Mammary epithelial cell (primary cell): ENCODE data around the gene LIPA.

Experiments
- CTCF ChIP-seq, 2 donors: IDR thresholded peaks in 1 of 2; conservative IDR thresholded peaks in 1 of 2; 2 replicates each; pipeline ENCODE4 v1.5.1; 2011 to 2012; ENCODE audit warnings: inconsistent platforms in 2 of 2, low read length in 2 of 2, mild to moderate bottlenecking in 2 of 2, control low read depth in 1 of 2, low read depth in 1 of 2; ENCODE audit not compliant: insufficient read depth in 1 of 2; ENCODE audit errors: extremely low read depth in 1 of 2
- EZH2 ChIP-seq: IDR thresholded peaks from 2 replicates; pipeline ENCODE4 v1.6.1; 2012; ENCODE audit warnings: low read length, inconsistent platforms, borderline replicate concordance

GRCh38 chr10:89183571-89183970 is 68.0 kb downstream of the LIPA start:
- TF ChIP-seq CTCF (conservative IDR thresholded peaks at IDR 0.05 in 1 of 2, IDR thresholded peaks at IDR 0.05 in 1 of 2; ENCODE audit: extremely low read depth in 1 of 2, insufficient read depth in 1 of 2, low read depth in 1 of 2, low read length in 2 of 2) (no peak), EZH2 (no peak)
